NAMALWA (cell line): Measurements from ENCODE around the gene CNGB1.

ENCODE experiments used
- DNase-seq: peaks from one replicate; pipeline ENCODE4 v3.0.0-alpha.2; 2015; ENCODE audit warnings: low spot score

The CNGB1 gene

GRCh38 chr16:57972306-57972705, 1.4 kb upstream of the CNGB1 start:
- no peak for DNase-seq

GRCh38 chr16:57971848-57972247, 920 bp upstream of the CNGB1 start:
- no peak for DNase-seq

DNA sequence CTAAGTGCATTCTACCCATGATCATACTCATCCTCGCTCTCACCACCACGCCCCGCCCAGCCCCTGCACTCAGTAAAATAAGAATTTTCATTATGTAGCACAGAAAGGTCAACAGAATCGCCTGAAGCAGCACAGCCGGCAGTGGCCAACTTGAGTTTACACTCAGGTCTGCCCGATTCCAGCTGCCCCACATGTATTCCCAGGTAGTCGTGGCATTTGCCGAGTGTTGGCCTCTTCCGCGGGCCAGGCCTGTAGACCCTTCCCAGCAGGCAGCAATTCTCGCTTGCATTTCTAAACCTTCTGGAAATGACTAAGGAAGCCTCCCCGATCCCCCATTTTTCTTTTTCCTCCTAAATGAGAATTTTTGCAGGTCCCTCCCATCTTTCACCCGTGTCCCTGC, 609 bp downstream of the CNGB1 start:
- DNase-seq, result no peak

GRCh38 chr16:57969451-57970123, 1.3 kb downstream of the CNGB1 start:
- DNase-seq, result no peak

DNA sequence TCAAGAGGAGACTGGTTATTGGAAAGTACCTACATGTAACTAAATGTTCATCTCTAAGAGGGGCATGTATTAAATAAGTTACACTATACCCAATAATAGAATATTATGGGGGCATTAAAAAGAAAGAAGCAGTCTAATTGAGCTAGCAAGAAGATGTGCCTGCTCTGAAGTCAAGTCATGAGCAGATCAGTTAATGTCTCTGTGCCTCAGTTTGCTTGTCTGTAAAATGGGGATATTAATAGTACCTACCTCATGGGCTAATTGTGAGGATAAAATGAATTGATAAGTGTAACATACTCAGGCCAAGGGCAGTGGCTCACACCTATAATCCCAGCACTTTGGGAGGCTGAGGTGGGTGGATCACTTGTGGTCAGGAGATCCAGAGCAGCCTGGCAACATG, 3.0 kb downstream of the CNGB1 start:
- DNase-seq, result no peak

DNA sequence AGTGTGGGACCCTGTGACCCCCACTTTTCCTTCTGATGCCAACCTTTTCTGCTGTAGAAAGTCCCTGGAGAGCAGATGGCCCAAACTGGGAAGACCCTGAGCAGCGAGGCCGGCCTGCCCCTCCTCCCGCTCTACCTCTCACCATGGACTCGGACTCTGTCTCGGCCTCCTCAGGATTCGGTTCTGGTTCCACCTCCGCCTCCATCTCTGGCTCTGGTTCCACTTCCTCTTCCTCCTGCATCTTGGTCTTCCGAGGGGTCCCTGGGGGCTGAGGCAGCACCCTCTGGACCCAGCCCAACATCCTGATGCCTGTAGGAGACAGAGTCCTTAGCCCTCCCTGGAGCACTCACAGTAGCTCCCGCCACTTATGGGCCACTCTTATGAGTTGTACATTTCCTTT, 3.9 kb downstream of the CNGB1 start:
- no peak for DNase-seq

GRCh38 chr16:57966204-57966771, 4.6 kb downstream of the CNGB1 start:
- DNase-seq, result no peak

GRCh38 chr16:57964157-57964700, 6.7 kb downstream of the CNGB1 start:
- DNase-seq, result no peak

DNA sequence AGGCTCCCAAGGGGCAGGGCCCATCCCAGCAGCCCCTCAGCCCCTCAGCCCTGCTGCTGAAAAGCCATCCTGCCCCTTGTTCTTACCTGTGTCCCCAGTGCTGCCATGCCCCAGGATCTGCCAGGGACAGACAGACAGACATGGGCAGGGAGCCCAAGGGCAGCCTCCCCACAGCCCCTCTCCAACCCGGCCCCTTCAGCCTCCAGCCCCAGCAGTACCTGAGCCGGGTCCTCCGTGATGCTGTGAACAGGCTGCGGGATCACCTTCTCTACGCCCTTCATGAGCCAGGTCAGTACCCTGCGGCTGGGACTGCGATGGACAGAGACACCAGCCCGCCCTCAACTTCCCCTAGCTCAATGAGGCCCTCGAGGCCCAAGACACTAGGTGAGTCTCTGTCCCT, 8.2 kb downstream of the CNGB1 start:
- DNase-seq, result no peak

DNA sequence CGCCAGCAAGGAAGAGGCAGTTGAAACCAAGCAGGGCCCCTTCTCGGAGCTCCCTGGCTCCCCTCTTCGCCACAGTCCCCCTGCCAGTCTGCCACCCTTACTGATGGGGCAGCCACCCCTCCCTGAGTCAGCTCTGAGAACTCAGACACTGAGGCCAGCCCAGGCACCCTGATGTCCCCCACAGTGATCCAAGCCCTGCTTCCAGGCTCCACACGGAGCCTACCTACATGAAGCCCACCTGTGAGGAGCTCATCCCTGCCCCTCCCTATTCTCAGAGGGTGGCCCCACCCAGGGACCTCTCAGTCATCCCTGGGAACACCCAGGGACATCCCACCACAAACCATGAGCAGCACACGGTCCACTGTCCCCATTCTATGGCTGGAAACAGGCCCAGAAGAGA, 8.9 kb downstream of the CNGB1 start:
- no peak for DNase-seq

GRCh38 chr16:57961538-57961937, 9.4 kb downstream of the CNGB1 start:
- DNase-seq, result no peak

DNA sequence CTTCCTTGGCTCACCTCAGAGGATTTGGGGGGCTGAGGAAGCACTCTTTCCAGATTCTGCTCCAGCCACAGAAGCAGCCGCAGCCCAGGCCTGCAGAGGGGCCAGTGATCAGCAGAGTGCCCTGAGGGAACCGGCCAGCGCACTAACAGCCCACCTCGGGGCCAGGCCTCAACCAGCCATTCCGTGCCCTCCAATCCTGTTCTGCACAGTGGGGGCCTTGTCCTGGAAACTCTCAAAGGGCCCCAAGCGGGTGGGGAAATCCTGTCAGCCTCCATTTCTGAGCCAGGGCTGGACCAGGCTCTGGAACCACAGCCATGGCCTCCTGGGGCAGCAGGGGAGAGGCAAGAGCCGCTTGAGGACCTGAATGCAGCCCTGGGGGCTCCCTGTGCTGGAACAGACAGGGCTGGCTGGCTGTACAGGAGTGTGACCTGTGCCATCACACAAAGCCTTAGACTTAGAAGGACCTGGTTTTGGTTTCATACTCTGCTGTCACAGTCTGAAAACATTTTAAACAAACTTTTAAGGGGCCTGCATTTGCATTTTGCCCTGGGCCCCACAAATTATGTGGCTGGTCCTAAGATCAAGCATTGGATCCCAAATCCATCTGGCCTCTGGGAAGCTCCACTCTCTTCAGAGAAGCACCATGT, 10.0 kb downstream of the CNGB1 start:
- no peak for DNase-seq

DNA sequence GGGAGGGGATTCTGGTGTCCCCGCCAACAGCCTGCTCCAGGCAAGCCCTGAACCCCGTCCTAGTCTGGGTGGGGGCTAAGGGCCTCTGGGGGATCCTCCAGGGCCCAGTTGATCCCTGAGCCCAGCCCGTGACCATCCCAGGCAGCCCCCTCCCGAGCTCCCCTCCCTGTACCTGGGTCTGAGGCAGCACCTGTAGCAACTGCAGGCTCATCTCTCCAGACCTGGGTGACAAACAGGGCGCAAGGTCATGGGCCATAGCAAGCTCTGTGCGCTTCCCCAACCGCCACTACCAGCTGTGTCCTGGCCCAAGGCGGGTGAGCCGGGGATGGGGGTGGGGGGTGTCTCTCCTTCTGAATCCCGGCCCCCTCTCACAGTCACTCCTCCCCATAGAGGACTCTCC, 10.6 kb downstream of the CNGB1 start:
- DNase-seq, result no peak

- DNase-seq, result no peak
Measured at GRCh38 chr16:57959804-57960203, 11.1 kb downstream of the CNGB1 start.

GRCh38 chr16:57959121-57959520, 11.8 kb downstream of the CNGB1 start:
- DNase-seq, result no peak

DNA sequence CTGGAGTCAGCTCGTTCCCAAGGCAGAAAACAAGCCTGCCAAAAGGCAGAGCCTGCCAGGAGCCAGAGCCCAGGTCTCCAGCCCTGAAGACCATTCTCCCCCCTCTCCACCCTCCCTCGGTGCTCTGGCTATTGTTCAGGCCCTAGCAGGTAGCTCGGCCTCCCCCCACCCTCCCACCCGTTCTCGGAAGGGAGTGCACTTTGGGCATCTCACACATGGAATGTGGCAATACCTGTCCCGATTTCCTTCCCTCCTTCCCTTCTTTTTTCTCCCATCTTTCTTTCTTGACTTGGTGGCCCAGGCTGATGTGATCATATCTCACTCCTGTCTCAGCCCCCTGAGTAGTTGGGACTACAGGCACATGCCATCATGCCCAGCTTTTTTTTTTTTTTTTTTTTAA, 12.4 kb downstream of the CNGB1 start:
- DNase-seq, result no peak

- no peak for DNase-seq
Measured at GRCh38 chr16:57957673-57958392, 13.1 kb downstream of the CNGB1 start.

- DNase-seq, result no peak
Measured at GRCh38 chr16:57956924-57957672, 13.8 kb downstream of the CNGB1 start.

GRCh38 chr16:57956270-57956808, 14.6 kb downstream of the CNGB1 start:
- DNase-seq, result no peak

DNA sequence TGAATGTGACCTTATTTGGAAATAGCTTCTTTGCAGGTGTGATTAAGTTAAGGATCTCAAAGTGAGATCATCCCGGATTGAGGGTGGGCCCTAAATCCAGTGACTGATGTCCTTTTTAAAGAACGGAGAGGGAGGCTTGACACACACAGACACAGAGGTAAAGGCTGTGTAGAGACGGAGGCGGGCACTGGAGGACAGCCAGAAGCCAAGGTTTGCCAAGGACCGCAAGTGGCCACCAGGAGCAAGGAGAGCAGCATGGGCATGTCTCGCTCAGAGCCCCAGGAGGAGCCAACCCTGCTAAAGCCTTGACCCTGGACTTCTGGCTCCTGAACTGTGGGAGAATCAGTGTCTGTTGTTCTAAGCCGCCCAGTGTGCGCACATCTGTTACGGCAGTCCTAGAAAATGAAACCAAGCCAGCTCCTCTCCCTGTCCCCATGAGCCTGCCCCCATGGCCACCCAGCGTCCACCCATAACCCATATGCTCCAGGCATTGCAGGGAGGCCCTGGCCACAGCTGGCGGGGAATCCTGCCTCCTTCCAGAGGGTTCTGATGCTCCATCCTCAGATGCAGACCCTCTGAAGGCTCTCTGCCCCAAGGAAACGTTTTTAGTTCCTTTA, 15.2 kb downstream of the CNGB1 start:
- DNase-seq, result no peak

- no peak for DNase-seq
Measured at GRCh38 chr16:57953857-57954256, 17.1 kb downstream of the CNGB1 start.
